ENCODE measurements around the gene EVX2. TPM values are rescaled to one million over a fixed set of nuclear protein-coding genes. Genes with fewer than 3 reads are reported as not detected.
A peak's percentile ranks its signal among the peaks of the same experiment; 100 is the strongest.

EVX2 gene
- total and polyA plus RNA-seq, 2 donors (not counting 1 experiment from before 2014, with no cell fraction given): not detected

GRCh38 chr2:176081837-176082524, 1.8 kb downstream of the EVX2 start:
- H3K79me2 ChIP-seq (ENCODE audit: control insufficient read depth, insufficient read depth, low read length): no peaks in the 10 kb centered on the region
- peaks cover 68% of the 10 kb centered on the region for H3K27me3 Mint-ChIP-seq
- H3K4me1 ChIP-seq (ENCODE audit: control insufficient read depth in 2 of 2, insufficient read depth in 2 of 2, low read length in 2 of 2): peaks cover 3 to 20% of the 10 kb centered on the region in 2 donors
- no peak overlapping the region for H3K4me3 Mint-ChIP-seq
- no peak overlapping the region for H2AFZ ChIP-seq (ENCODE audit: insufficient read depth, low read depth, low read length, poor library complexity, severe bottlenecking)
- TF ChIP-seq EZH2 (IDR thresholded peaks at IDR 0.05; ENCODE audit: borderline replicate concordance, insufficient read depth, low read depth, low read length, poor library complexity, severe bottlenecking): no peak
- no peak for TF ChIP-seq CTCF (IDR thresholded peaks at IDR 0.05)
- POLR2A ChIA-PET: no interaction called here
- WGBS (ENCODE audit: insufficient coverage): 12% methylated on average over 60 of the region's 62 CpGs
- no peak overlapping the region for H3K27ac ChIP-seq (ENCODE audit: low read length in 2 of 2)
- no peak for DNase-seq
- no peaks in the 10 kb centered on the region for H4K20me1 ChIP-seq (ENCODE audit: control insufficient read depth, insufficient read depth, low read length, poor library complexity, severe bottlenecking)
- peaks cover 4 to 76% (median 35%) of the 10 kb centered on the region in 3 donors for H3K9me3 ChIP-seq (ENCODE audit: control extremely low read depth in 1 of 3, control insufficient read depth in 2 of 3, insufficient read depth in 1 of 3, low read length in 2 of 3)
- no peak overlapping the region for H3K9ac ChIP-seq (ENCODE audit: low read length)
- peaks cover 5% of the 10 kb centered on the region for H3K4me1 Mint-ChIP-seq
- H3K4me3 ChIP-seq (ENCODE audit: control extremely low read depth in 1 of 5, extremely low read depth in 1 of 5, insufficient read depth in 1 of 5, low read depth in 2 of 5, low read length in 4 of 5): no peak overlapping the region
- H3K27me3 ChIP-seq (replicated peaks in 1 of 4; ENCODE audit: control extremely low read depth in 1 of 4, control insufficient read depth in 3 of 4, insufficient read depth in 4 of 4, low read length in 3 of 4): peaks cover 0 to 86% (median 75%) of the 10 kb centered on the region in 4 experiments
- no peaks in the 10 kb centered on the region for H3K36me3 ChIP-seq (replicated peaks in 1 of 2; ENCODE audit: control extremely low read depth in 1 of 2, control insufficient read depth in 1 of 2, extremely low read depth in 1 of 2, insufficient read depth in 2 of 2, low read length in 1 of 2)
- H3K9me3 Mint-ChIP-seq (ENCODE audit: insufficient read depth): peaks cover 3% of the 10 kb centered on the region
- H3K27ac Mint-ChIP-seq: peak overlapping the region; percentile 59
- CTCF ChIA-PET: interaction anchor here (1.0 kb wide), 1 partner anchor 45 kb away, joined by 3 read pairs; no protein-coding TSS in a partner anchor
- no peak for ATAC-seq (ENCODE audit: low read depth)
- intact Hi-C loops (cut with micrococcal nuclease): no loop called here
- H3K4me2 ChIP-seq (replicated peaks; ENCODE audit: low read depth, low read length, poor library complexity, severe bottlenecking): no peak overlapping the region

- Histone ChIP-seq H3K9me3 (ENCODE audit: control extremely low read depth in 1 of 3, control insufficient read depth in 2 of 3, insufficient read depth in 1 of 3, low read length in 2 of 3) (peaks cover 4 to 76% (median 35%) of the 10 kb centered on the region in 3 donors), H4K20me1 (ENCODE audit: control insufficient read depth, insufficient read depth, low read length, poor library complexity, severe bottlenecking) (no peaks in the 10 kb centered on the region), H3K4me2 (replicated peaks; ENCODE audit: low read depth, low read length, poor library complexity, severe bottlenecking) (no peak overlapping the region), H3K27ac (ENCODE audit: low read length in 2 of 2) (no peak overlapping the region), H3K36me3 (replicated peaks in 1 of 2; ENCODE audit: control extremely low read depth in 1 of 2, control insufficient read depth in 1 of 2, extremely low read depth in 1 of 2, insufficient read depth in 2 of 2, low read length in 1 of 2) (no peaks in the 10 kb centered on the region), H3K4me1 (ENCODE audit: control insufficient read depth in 2 of 2, insufficient read depth in 2 of 2, low read length in 2 of 2) (peaks cover 3 to 20% of the 10 kb centered on the region in 2 donors), H2AFZ (ENCODE audit: insufficient read depth, low read depth, low read length, poor library complexity, severe bottlenecking) (no peak overlapping the region), H3K27me3 (replicated peaks in 1 of 4; ENCODE audit: control extremely low read depth in 1 of 4, control insufficient read depth in 3 of 4, insufficient read depth in 4 of 4, low read length in 3 of 4) (peaks cover 0 to 87% (median 72%) of the 10 kb centered on the region in 4 experiments), H3K79me2 (ENCODE audit: control insufficient read depth, insufficient read depth, low read length) (no peaks in the 10 kb centered on the region), H3K9ac (ENCODE audit: low read length) (no peak overlapping the region), H3K4me3 (ENCODE audit: control extremely low read depth in 1 of 5, extremely low read depth in 1 of 5, insufficient read depth in 1 of 5, low read depth in 2 of 5, low read length in 4 of 5) (no peak overlapping the region)
- TF ChIP-seq CTCF (IDR thresholded peaks at IDR 0.05) (no peak), EZH2 (IDR thresholded peaks at IDR 0.05; ENCODE audit: borderline replicate concordance, insufficient read depth, low read depth, low read length, poor library complexity, severe bottlenecking) (no peak)
- no peak for ATAC-seq (ENCODE audit: low read depth)
- Mint-ChIP-seq H3K27me3 (peaks cover 67% of the 10 kb centered on the region), H3K4me3 (no peak overlapping the region), H3K9me3 (ENCODE audit: insufficient read depth) (peaks cover 3% of the 10 kb centered on the region), H3K4me1 (peaks cover 5% of the 10 kb centered on the region), H3K27ac (peak overlapping the region; percentile 59)
- CTCF ChIA-PET: no interaction called here
- POLR2A ChIA-PET: no interaction called here
- WGBS (ENCODE audit: insufficient coverage): 24% methylated on average over 8 of the region's 17 CpGs
- intact Hi-C loops (cut with micrococcal nuclease): no loop called here
- peak; percentile 35 for DNase-seq
Measured at GRCh38 chr2:176081376-176081836, 2.4 kb downstream of the EVX2 start.
